ENCODE results near the gene TSPAN11. TPM values are rescaled to one million over a fixed set of nuclear protein-coding genes. Genes with fewer than 3 reads are reported as not detected.

The TSPAN11 gene
- total RNA-seq, 1 donor from 2014 or later, result 0.93 TPM

DNA sequence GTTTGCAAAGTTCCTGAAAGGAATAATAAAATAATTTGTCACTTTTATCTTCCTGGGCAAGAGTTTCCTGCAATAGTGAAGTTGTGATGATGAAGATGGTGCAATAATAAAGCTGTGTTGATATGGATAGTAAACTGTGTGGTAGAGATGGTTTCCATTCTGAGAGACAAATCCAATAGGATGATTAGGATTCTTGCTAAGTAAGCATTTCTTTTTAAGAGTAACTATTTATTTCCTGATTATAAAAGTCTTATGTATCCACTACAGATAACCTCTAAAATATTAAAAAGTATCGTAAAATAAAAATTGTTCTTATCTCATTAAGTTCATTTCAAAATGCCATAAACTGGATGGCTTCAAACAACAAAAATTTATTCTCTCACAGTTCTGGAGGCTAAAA is 28.7 kb downstream of the TSPAN11 start:
- DNase-seq (ENCODE audit: low spot score), result no peak
- no peak for ATAC-seq

DNA sequence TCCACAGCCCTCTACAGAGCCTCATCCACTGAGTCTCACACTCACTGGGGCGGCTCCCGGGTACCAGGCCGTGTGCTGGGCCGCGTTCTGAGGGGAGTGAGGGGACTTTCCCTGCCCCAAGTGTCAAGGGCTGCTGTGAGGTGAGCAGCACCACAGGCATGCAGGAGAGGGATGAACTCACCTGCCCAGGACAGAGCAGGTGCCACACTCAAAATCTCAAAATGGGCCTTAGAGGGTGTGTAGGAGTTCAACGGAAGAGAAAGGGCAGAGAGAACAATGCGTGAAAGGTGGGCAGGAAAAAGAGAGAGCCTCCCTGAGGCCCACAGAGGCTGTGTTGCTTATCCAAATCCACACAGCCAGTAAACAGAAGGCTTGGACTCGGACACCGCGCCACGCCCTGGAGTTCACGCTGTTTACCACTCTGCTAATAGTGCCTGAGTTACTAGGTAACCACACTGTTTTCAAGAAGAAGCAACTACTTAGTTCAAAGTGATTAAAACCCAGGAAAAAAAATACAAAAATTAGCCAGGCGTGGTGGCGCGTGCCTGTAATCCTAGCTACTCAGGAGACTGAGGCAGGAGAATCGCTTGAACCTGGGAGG is 32.7 kb downstream of the TSPAN11 start:
- no peak for DNase-seq (ENCODE audit: low spot score)
- no peak for ATAC-seq

DNA sequence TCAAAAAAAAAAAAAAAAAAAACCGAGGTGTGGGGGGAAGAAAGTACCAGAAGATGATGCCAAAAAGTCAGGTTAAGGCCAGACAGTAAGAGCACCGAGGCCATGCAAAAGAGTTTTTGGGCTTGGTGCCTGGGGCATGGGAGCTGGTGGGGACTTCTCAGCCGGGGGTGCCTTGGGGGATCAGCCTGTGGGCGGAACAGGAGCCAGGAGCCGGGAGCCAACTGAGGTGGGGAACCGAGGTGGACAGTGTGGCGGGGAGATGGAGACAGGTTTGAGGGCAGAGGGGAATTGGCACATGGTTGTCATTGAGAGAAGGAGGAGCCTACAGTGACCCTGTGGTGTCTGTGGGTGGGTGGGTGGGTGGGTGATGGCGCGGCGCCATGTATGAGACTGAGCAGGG is 33.2 kb downstream of the TSPAN11 start:
- no peak for ATAC-seq
- DNase-seq (ENCODE audit: low spot score), result no peak

DNA sequence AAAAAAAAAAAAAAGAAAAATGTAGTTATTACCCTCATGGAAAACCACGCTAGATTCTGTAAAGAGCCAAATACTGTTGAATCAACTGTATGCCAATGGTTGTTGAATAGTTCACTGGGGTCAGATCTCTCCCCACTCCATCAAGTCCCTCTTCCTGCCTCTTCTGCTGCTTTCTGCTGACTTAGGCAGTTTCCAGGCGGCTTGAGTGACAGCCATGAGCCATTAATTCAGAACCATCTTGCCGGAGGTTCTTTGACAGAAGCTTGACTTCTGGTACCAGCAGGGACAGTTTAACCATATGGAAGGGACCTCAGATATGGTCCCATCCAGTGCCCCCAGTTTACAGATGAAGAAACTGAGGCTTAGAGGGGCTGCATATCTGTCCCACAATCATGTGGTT is 34.5 kb downstream of the TSPAN11 start:
- ATAC-seq (no peak), DNase-seq (ENCODE audit: low spot score) (no peak)

DNA sequence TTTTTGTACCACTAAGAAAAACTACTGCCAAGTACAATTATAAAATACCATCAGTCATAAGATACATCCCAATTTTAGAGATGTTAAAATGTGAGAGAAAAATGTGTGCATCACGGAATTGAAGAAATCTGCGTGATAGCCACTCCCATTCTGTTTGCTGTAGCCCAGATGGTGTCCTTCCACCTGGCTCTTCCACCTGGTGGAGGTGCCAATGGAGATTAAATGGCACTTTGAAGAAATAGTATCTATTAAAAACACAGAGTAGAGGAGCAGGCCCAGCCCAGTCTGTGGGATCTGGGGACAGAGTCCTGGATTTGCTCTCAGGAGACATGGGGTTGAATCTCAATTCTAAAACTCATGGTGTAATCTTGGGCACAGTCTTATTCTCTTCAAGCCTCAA is 35.5 kb downstream of the TSPAN11 start:
- ATAC-seq (no peak), DNase-seq (ENCODE audit: low spot score) (no peak)

DNA sequence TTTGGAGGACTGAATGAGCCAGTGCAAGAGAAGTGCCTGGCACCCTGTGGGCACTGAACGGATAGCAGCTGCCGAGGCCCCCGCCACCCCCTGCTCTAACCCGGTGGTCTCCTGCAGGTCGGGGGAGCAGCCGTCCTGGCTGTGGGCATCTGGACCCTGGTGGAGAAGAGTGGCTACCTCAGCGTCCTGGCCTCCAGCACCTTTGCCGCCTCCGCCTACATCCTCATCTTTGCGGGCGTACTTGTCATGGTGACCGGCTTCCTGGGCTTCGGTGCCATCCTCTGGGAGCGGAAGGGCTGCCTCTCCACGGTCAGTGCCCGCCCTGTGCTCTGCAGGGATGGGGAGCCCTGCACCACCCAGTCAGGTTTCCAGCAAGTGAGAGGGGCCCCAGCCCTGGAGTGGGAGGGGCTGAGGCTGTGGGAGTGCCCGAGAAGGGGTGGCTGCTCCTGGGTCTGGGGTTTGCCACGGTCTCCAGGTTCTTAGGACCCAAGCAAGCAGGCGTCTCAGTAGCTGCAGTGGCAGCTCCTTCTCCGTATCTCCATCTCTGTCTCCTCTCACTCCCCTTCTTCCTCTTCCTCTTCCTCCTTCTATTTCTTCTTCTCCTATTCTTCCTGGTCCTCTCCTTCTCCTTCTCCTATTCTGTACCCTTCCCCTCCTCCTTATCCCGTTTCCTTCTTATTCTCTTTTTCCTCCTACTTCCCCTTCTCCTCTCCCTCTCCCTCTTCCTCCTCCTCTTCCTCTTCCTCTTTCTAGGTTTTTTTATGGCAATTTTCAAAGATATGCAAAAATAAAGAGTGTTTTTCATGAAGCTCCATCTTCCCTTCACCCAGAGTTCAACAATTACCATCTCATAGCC is 37.4 kb downstream of the TSPAN11 start:
- DNase-seq (ENCODE audit: low spot score) (no peak), ATAC-seq (no peak)

DNA sequence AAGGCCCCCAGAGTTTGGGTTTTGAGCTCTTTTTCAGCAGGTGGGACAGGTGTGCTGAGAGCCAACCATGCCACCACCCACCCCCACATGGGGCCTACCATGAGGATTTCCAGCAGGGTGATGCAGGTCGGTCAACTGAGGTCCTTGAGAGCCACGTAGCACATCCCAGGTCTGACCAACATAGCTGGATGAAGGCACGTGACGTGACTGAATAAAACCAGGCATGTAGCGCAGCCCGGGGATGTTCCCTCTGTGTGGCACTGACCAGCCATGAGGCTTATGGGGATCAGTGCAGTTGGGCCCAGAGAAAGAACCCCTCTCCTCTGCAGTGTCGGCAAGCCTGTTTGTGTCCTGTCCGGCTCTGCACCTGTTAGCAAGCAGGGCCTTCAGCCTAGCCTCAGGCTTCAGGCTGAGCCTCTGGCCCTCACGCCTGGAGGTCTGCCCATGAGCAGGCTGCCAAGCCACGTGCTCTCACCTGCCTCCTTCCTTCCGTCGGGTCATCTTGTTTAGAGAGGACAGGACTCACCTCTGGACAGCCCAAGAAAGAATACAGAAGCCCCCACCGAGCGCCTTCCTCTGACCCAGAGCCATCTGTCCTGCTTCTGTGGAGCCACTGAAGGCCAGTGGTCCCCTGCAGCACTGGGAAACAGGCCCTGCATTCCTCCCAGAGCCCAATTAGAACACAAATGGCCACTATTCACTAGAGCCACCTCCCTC is 38.5 kb downstream of the TSPAN11 start:
- ATAC-seq (no peak), DNase-seq (ENCODE audit: low spot score) (no peak)

DNA sequence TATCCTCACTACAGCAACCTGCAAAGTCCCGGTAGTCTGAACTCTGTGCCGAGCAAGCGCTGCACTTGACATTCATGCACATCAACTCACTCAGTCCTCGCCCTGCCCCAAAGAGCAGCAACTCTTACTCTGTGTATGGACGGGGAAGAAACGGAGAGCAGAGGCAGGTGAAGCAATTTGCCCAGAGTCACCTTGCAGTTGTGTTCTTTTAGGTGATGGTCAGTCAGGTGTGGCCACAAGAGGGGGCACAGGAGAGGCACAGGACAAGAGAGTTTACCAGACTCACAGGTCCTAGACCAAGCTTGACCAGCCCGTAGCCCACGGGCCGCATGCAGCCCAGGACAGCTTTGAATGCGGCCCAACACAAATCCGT is 39.1 kb downstream of the TSPAN11 start:
- no peak for DNase-seq (ENCODE audit: low spot score)

DNA sequence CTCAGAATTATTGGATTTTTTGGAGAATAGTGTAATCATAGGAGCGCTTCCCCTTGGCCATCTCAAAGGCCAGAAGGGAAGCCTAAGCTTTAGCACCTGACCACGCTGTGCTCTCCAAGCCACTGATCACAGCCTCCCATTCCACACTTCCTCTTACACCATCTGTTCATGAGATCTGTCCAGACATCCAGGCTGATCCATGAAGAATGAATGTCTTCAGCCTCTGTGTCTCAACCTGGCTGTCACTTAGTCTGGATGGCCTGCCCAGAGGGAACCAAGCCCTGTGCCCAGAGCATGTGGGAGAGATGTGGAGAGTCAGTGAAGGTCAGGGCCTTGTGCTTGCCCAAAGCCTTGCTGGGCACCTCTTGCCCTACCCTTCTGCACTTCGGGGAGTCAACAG is 40.5 kb downstream of the TSPAN11 start:
- no peak for DNase-seq (ENCODE audit: low spot score)

More for the DNA sequence above, 39.1 kb downstream of the TSPAN11 start:
- ATAC-seq, result peak; percentile 77

DNA sequence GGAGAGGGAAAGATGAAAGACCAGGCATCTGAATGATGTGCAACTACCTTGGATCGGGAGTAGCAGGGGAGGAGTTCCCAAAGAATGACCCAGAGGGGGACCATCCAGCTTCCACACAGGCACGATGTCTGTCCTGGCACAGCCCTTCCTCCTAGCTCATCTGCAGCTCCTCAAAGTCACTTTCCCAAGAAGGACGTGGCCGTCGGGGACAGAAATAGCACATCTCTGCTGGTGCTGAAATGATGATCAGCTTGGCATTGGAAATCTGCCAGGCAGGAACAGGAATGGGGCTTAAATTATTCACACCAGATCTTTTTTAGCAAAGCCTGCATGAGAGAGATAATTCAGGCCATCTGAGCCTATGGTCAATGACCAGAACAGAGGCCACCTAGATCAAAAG is 41.7 kb downstream of the TSPAN11 start:
- DNase-seq (ENCODE audit: low spot score), result no peak
- no peak for ATAC-seq

More for the DNA sequence above, 40.5 kb downstream of the TSPAN11 start:
- ATAC-seq, result no peak

DNA sequence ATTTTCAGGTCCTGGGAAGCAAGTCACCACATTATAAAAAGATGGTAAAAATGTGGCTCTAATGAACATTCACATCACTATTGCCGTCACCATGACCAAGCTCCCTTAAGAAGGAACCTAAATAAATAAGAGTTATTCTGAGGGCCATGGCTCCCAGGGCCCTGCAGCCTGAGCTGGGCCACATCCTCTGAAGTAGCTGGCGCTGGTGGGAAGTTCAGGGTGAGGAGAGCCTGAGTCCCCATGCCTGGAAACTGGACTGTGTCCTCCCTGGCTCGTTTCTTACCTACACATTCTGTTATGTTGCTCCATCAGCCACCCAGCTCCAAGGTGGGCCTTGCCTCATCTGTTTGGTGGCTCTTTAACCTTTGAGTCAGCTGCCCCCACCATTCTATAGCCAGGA is 42.5 kb downstream of the TSPAN11 start:
- no peak for DNase-seq (ENCODE audit: low spot score)
- no peak for ATAC-seq

DNA sequence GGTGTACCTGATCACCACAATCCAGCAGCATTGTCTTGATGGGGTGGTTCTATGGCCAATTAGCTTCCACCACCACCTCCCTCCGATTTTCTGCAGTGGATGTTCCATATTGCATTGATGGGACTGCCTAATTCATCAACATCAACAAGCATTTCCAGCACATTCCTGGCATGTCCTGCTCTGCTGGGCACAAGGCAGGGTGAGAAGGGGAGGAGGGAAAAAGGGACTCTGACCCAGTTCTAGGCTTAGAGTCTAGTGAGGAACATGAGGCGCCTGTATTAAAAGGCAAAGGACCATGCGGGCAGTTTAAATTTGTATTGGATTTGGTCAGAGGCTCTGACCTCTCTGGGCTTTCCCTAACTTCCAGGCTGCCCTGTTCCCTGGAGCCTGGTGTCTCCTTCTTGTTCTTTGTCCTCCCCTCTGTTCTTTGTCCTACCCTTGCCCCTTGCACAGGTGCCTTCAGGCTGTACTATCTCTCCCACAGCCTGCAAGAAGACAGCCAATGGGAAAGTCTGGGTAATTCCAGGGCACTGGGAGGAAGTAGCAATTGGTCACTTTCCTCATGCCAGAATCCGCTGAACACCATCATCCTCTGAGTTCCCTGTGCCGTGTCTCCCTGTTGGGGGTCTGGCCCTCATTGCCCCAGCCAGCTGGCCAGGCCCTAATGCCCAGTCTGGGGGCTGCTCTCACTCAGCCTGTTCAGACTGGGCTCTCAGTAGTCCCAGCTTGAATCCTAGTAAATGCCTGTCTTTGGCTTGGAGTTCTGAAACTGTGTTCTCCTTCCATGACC is 43.3 kb downstream of the TSPAN11 start:
- no peak for ATAC-seq

DNA sequence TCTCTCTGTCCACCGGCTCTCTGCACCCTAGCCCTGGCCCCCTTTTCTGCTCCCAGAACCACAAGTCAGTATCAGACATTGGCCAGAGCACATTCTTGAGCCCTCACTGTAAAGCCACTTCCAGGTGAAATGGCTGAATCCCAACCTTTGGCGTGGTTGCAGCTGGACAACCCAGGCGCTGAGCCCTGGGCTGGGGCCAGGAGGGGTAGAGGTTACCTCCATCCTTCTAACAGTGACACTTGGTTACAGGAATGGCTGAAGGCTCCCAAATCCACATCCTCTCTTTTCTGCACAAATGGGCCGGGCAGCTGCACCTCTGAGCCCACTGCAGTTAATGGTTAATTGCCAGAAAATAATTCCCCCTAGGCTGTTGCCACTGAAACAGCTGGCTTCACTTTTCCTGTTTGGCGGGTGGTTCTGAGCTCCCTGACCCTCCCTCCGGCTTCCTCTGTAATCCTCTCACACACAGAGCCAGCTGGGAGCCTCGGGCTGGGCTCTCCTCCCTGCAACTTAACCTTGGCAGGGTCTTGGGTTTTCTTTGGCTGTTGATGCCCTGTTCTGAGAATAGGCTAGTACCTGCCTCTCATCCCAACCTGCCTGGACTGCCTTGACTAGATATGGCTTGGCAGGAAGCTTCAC is 44.1 kb downstream of the TSPAN11 start:
- no peak for ATAC-seq

More for the DNA sequence above, 43.3 kb downstream of the TSPAN11 start:
- DNase-seq (ENCODE audit: low spot score), result no peak

DNA sequence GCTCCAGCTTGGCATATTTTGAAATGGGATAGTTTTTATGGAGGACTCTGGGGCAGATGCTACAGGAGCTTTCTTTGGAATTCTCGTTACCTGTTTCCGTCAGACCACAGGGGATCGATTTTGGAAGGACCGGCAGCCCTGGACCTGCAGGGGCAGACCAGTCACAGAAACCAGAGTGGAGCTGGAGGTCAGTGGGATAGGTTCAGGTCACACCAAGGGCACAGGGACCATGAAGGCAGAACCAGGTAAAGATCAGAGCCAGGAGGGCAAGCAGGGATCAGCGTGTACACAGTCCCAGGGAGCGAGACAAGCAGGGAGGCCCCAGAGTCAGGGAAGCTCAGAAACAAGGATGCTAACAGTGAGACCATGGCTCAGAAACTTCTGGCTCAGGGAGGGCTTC is 45.5 kb downstream of the TSPAN11 start:
- DNase-seq (ENCODE audit: low spot score) (no peak), ATAC-seq (no peak)

More for the DNA sequence above, 44.1 kb downstream of the TSPAN11 start:
- no peak for DNase-seq (ENCODE audit: low spot score)

DNA sequence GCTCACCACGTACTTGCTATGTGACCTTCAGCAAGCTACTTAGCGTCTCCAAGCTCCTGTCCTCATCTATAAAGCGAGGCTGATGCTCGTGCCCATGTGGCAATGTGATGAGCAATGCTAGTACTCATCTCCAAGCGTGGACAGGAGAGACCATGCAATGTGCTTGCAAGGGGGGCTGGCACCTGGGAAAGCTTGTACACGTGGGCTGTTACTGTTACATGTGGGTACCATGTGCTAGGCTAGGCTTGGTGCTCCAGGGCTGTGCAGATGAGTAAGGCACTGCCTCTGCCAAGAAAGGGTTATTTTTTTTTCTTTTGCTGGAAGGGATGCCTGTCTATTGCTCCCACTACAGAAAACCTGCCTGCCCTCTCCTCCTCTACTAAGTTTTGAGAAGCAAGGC is 46.6 kb downstream of the TSPAN11 start:
- no peak for DNase-seq (ENCODE audit: low spot score)
- ATAC-seq, result no peak

DNA sequence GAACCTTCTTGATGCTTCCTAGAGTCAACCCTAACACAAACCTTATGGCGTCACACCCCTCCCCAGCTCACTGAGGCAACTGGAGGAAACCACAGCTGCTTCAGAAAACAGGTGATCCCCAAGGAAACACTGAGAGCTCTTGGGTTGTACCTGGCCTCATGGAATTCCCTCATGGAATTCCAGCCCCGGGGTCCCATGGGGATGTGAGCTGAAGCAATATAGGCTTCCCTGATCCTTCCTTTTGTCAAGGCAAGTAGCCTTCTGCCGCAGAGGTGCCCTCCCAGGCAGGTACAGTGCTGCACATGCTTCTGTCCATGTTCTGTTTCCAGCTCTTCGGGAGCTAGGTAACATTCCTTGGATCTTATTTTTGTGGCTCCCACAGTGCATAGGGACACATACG is 47.3 kb downstream of the TSPAN11 start:
- no peak for DNase-seq (ENCODE audit: low spot score)
- no peak for ATAC-seq

DNA sequence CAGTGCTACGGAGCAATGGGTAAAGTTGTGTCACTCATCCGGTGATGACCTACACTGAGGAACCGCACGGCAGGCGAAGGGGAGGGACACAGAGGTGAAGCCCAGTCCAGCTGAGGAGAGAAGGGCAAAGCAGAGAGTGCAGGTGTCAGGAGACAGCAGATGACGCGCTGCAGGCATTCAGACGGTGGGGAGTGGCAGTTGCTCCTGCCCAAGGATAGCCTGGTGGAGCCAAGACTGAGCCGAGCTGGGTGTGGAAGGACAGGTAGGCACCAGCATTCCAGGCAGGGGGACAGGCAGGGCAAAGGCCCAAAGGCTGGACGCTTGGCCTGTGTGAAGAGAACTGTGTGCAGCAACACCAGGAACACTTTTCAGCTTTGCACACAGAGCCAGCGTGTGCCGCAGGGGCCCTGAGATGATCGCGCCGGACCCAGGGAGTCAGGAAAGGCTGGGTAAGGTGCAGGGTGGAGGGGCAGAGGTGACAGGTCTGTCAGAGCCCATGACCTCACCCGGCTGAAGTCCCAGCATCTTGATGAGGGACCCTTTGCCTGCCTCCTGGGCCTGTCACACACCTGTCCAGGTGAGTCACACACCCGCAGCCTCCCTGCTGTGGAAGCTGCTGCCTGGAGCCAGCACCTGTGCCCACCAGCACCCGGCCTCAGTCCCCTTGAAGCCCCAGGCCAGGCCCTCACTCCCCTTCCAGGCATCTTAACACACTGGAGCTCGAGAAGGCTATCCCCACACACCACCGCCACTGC is 48.4 kb downstream of the TSPAN11 start:
- no peak for ATAC-seq
- DNase-seq (ENCODE audit: low spot score), result no peak

DNA sequence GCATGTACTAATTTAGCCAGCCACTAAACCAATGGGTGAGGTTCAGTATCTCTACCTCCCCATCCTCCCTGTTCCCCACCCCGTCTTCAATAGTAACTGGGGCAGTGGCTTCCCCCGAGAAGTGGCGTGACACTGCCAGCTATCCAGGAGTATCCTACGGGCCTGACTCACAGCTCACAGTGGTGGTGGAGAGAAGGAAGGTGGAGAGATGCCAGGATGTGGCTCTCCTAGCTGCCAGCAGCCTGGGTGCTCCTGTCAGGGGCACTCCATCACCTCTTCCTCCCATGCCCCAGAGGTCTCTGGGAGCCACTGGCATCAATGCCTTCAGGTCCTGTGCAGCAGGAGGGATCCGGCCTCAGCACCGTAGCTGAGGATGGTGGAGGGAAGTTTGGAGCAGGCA is 49.0 kb downstream of the TSPAN11 start:
- ATAC-seq (no peak), DNase-seq (ENCODE audit: low spot score) (no peak)

DNA sequence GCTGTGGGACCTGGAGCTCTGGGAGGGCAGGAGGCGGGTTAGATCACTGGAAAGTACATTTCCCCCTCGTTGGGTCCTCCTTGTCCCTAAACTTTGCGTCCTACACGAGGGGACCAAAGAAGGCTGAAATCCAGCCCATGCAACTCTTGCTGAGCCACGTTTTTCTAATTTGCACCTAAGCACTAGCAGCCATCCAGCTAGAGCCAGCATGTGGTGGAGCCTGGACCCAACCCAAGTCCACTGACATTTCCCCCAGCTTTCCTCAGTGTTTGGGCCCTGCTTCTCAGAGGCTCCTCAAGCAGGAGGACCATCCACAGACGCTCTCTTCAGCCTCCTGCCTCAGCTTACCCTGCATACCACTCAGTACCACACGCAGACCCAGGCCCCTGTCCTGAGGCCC is 49.7 kb downstream of the TSPAN11 start:
- ATAC-seq, result no peak

DNA sequence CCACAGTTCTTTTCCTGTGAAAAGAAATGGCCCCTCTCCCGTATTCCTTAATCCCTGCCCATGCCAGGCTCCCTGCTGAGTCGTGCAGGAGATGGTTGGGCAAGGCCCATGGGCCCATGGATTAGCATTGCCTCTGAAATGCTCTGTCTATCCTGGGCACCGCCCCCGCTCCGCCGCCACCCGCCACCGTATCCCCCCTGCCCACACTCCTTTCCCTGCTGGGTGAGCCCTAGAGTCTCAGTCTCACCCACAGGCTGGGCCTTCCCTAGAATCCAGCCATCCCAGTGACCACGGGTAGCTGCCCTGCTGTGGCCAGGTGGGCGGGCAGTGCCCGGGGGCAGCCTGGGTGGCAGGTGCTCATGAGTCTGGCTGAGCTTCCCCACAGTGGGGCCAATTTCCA is 50.6 kb downstream of the TSPAN11 start:
- ATAC-seq (no peak), DNase-seq (ENCODE audit: low spot score) (no peak)

More for the DNA sequence above, 49.7 kb downstream of the TSPAN11 start:
- no peak for DNase-seq (ENCODE audit: low spot score)
